ENCODE measurements around the gene FARS2.
"Not testable (repeated sequence)": the region's sequence is repeated elsewhere in the genome, so short reads cannot be mapped to it uniquely, and the experiment has no call there.

Gene FARS2

GRCh38 chr6:5765141-5765760, 503.9 kb downstream of the FARS2 start:
- no peak for DNase-seq (ENCODE audit: low read depth)

- DNase-seq (ENCODE audit: low read depth): no peak
Measured at GRCh38 chr6:5766260-5766659, 504.9 kb downstream of the FARS2 start.

- DNase-seq (ENCODE audit: low read depth): no peak
Measured at GRCh38 chr6:5767471-5767870, 506.2 kb downstream of the FARS2 start.

GRCh38 chr6:5771211-5771610, 509.9 kb downstream of the FARS2 start:
- DNase-seq (ENCODE audit: low read depth): no peak

- no peak for DNase-seq (ENCODE audit: low read depth)
Measured at GRCh38 chr6:5771759-5772390, 510.6 kb downstream of the FARS2 start.

- DNase-seq (ENCODE audit: low read depth): no peak
Measured at GRCh38 chr6:5772408-5773120, 511.3 kb downstream of the FARS2 start.

- DNase-seq (ENCODE audit: low read depth): no peak
Measured at GRCh38 chr6:5776104-5776503, 514.8 kb downstream of the FARS2 start.

GRCh38 chr6:5776706-5777390, 515.5 kb downstream of the FARS2 start:
- DNase-seq (ENCODE audit: low read depth): no peak

- no peak for DNase-seq (ENCODE audit: low read depth)
Measured at GRCh38 chr6:5778317-5778857, 517.1 kb downstream of the FARS2 start.

GRCh38 chr6:5778906-5779305, 517.6 kb downstream of the FARS2 start:
- DNase-seq (ENCODE audit: low read depth): no peak

- no peak for DNase-seq (ENCODE audit: low read depth)
Measured at GRCh38 chr6:5781019-5781418, 519.7 kb downstream of the FARS2 start.

GRCh38 chr6:5781966-5782556, 520.7 kb downstream of the FARS2 start:
- no peak for DNase-seq (ENCODE audit: low read depth)

GRCh38 chr6:5782783-5783547, 521.7 kb downstream of the FARS2 start:
- DNase-seq (ENCODE audit: low read depth): no peak

- DNase-seq (ENCODE audit: low read depth): no peak
Measured at GRCh38 chr6:5783584-5784089, 522.3 kb downstream of the FARS2 start.

- DNase-seq (ENCODE audit: low read depth): no peak
Measured at GRCh38 chr6:5785249-5785648, 523.9 kb downstream of the FARS2 start.

- DNase-seq (ENCODE audit: low read depth): no peak
Measured at GRCh38 chr6:5786321-5786968, 525.1 kb downstream of the FARS2 start.

GRCh38 chr6:5786969-5787720, 525.8 kb downstream of the FARS2 start:
- DNase-seq (ENCODE audit: low read depth): no peak

GRCh38 chr6:5789426-5789825, 528.1 kb downstream of the FARS2 start:
- DNase-seq (ENCODE audit: low read depth): not testable (repeated sequence)

GRCh38 chr6:5796555-5796954, 535.2 kb downstream of the FARS2 start:
- DNase-seq (ENCODE audit: low read depth): not testable (repeated sequence)

- DNase-seq (ENCODE audit: low read depth): not testable (repeated sequence)
Measured at GRCh38 chr6:5806406-5806805, 545.1 kb downstream of the FARS2 start.

All from activated T-helper 1 cell treated with Interleukin-2 at 50 U/mL for 16 hours (primary cell).